GM12878 (cell line): ENCODE measurements around the gene RPS23.

Source experiments
- NBN ChIP-seq: fragments of 450-650 bp; IDR thresholded peaks from 2 replicates; pipeline ENCODE4 v1.6.1; 2016
- STAT3 ChIP-seq: IDR thresholded peaks from 2 replicates; pipeline ENCODE4 v1.6.1; 2011; ENCODE audit warnings: low read depth, low read length, improper control_type of control experiment

- TF ChIP-seq STAT3 (no peak), NBN (no peak)
These were observed 41.7 kb upstream of the RPS23 start for GRCh38 chr5:82319651-82320376.
